Right lobe of liver (tissue), 6 donors: ENCODE measurements around the gene PSMD3. TPM values are rescaled to one million over a fixed set of nuclear protein-coding genes. Genes with fewer than 3 reads are reported as not detected.
"Not testable (repeated sequence)": the region's sequence is repeated elsewhere in the genome, so short reads cannot be mapped to it uniquely, and the experiment has no call there.

Source experiments
- ATAC-seq, 4 donors: fragments of 200-7000 bp; cut with Tn5 transposase; one replicate each; pipeline ENCODE4 v1.9.1; 2020; ENCODE audit warnings: mild to moderate bottlenecking in 4 of 4, moderate library complexity in 4 of 4
- DNase-seq, 3 donors: peaks; one replicate each; pipeline ENCODE4 v3.0.0-alpha.2; 2020
- H3K27ac ChIP-seq, 3 donors: fragments of 200-600 bp; one replicate each; pipeline ENCODE4 v1.8.0; 2022
- H3K27me3 ChIP-seq, 2 donors: fragments of 200-600 bp; one replicate each; pipeline ENCODE4 v1.8.0; 2022
- H3K36me3 ChIP-seq, 4 donors: fragments of 200-600 bp; sonication (generic) in 1 of 4; one replicate each; pipeline versions ENCODE4 v1.5.1 to v1.8.0; 2017 to 2022; ENCODE audit warnings: control low read depth in 1 of 4
- H3K4me1 ChIP-seq, 4 donors: fragments of 200-600 bp; sonication (generic) in 1 of 4; one replicate each; pipeline versions ENCODE4 v1.5.1 to v1.8.0; 2017 to 2022; ENCODE audit warnings: control low read depth in 1 of 4
- H3K4me3 ChIP-seq, 3 donors: fragments of 200-600 bp; one replicate each; pipeline ENCODE4 v1.8.0; 2022
- H3K9me3 ChIP-seq, 4 donors: fragments of 200-600 bp; sonication (generic) in 1 of 4; one replicate each; pipeline versions ENCODE4 v1.5.1 to v1.8.0; 2017 to 2022; ENCODE audit warnings: control low read depth in 1 of 4
- CTCF ChIP-seq, 4 donors: fragments of 200-600 bp in 3 of 4; fragments of 450-650 bp in 1 of 4; IDR thresholded peaks; one replicate each; pipeline versions ENCODE4 v1.5.1 to v1.8.0; 2016 to 2022; ENCODE audit warnings: antibody characterized with exemption in 4 of 4, mild to moderate bottlenecking in 2 of 4
- POLR2A ChIP-seq: fragments of 450-650 bp; IDR thresholded peaks from one replicate; pipeline ENCODE4 v1.6.1; 2017; ENCODE audit warnings: antibody characterized with exemption, mild to moderate bottlenecking
- WGBS: methylation state at CpG from one replicate; pipeline ENCODE4 v1.1.6; 2018; ENCODE audit warnings: low coverage, low lambda C conversion rate; ENCODE audit not compliant: insufficient coverage; ENCODE audit errors: missing lambda C conversion rate; 5-methylcytosine and 5-hydroxymethylcytosine counted together
- intact Hi-C, 2 donors: fragments of 100-400 bp; cut with DNase I; formaldehyde crosslinking; loops; one replicate each; pipeline versions ENCODE4 v1.11.2 to v1.14.1; 2022
- total RNA-seq, 6 experiments: library from RNA; depleted of rRNA in 2 of 6; stranded (reverse); fragments of >200 nt in 2 of 6; fragmentation: NEBNext Ultra II Directional in 3 of 6; extraction: Animal tissue kit (Norgen Biotek cat#: 25700) in 3 of 6; gene quantifications; one replicate each; pipeline versions ENCODE4 v1.1.0 to v1.2.4, GENCODE V29; 2016 to 2023
- donor health status: DM: no; HTN: yes; CAD: no.
- donor health status: DM: no; HTN: no; CAD: no.
- donor health status: DM: no; HTN: no; CAD: no.
- donor health status: DM: no; HTN: yes; CAD: no.
- donor health status: DM: no; HTN: yes; CAD: no.

Gene PSMD3
- total RNA-seq, 6 experiments from 2014 or later, result 58.3 to 85.3 (median 67.4) TPM

GRCh38 chr17:39943702-39944392 is 36.8 kb upstream of the PSMD3 start:
- DNase-seq (peak; percentile 76 to 96 (median 95)), ATAC-seq (peak; percentile 81 to 95 (median 92))
- Histone ChIP-seq H3K27ac (peak overlapping the region in 2 of 3 donors; percentile 58), H3K36me3 (no peaks in the 10 kb centered on the region), H3K4me3 (peak overlapping the region in 2 of 3 donors; percentile 33 to 43), H3K27me3 (no peaks in the 10 kb centered on the region), H3K9me3 (no peaks in the 10 kb centered on the region), H3K4me1 (peaks cover 0 to 8% (median 0%) of the 10 kb centered on the region in 4 donors)
- TF ChIP-seq CTCF (IDR thresholded peaks at IDR 0.05) (no peak), POLR2A (no peak)
- intact Hi-C loops, result no loop called here
- 30% methylated on average over 9 of the region's 14 CpGs for WGBS

- no peak for TF ChIP-seq CTCF (IDR thresholded peaks at IDR 0.05)
- no peak for TF ChIP-seq POLR2A
- intact Hi-C loops, result no loop called here
- no peaks in the 10 kb centered on the region for H3K9me3 ChIP-seq
- WGBS, result no CpG with 5 or more reads among the region's 16 CpGs
- no peak for DNase-seq
- no peaks in the 10 kb centered on the region for H3K36me3 ChIP-seq
- H3K4me1 ChIP-seq, result peaks cover 0 to 8% (median 0%) of the 10 kb centered on the region in 4 donors
- H3K27me3 ChIP-seq, result no peaks in the 10 kb centered on the region
- ATAC-seq, result peak in 1 of 4 donors; percentile 4
- H3K27ac ChIP-seq, result peak overlapping the region in 2 of 3 donors; percentile 58
- H3K4me3 ChIP-seq, result peak overlapping the region in 2 of 3 donors; percentile 33 to 43
These were observed 36.3 kb upstream of the PSMD3 start for GRCh38 chr17:39944393-39944711.

GRCh38 chr17:39946551-39947330 is 33.9 kb upstream of the PSMD3 start:
- no peak overlapping the region for H3K27ac ChIP-seq

GRCh38 chr17:39948489-39948828 is 32.1 kb upstream of the PSMD3 start:
- H3K27me3 ChIP-seq, H3K4me3 ChIP-seq, intact Hi-C loops, DNase-seq, H3K27ac ChIP-seq, H3K9me3 ChIP-seq, H3K36me3 ChIP-seq, ATAC-seq: not testable (repeated sequence)
- H3K4me1 ChIP-seq, result peaks cover 0 to 28% (median 5%) of the 10 kb centered on the region in 4 donors
- 40% methylated on average over 3 of the region's 5 CpGs for WGBS

More at GRCh38 chr17:39946551-39947330, 33.9 kb upstream of the PSMD3 start:
- peaks cover 0 to 23% (median 5%) of the 10 kb centered on the region in 4 donors for H3K4me1 ChIP-seq
- TF ChIP-seq CTCF (IDR thresholded peaks at IDR 0.05) (no peak), POLR2A (no peak)
- no peaks in the 10 kb centered on the region for H3K27me3 ChIP-seq
- ATAC-seq, result no peak
- intact Hi-C loops, result no loop called here
- no peak for DNase-seq
- no peaks in the 10 kb centered on the region for H3K9me3 ChIP-seq
- 100% methylated on average over 1 of the region's 15 CpGs for WGBS
- H3K4me3 ChIP-seq, result no peak overlapping the region
- H3K36me3 ChIP-seq, result no peaks in the 10 kb centered on the region

- H3K27me3 ChIP-seq, result no peaks in the 10 kb centered on the region
- WGBS, result 80% methylated on average over 2 of the region's 2 CpGs
- peaks cover 0 to 23% (median 5%) of the 10 kb centered on the region in 4 donors for H3K4me1 ChIP-seq
- no peak for TF ChIP-seq CTCF (IDR thresholded peaks at IDR 0.05)
- no peak for TF ChIP-seq POLR2A
- intact Hi-C loops, result no loop called here
- H3K36me3 ChIP-seq, result no peaks in the 10 kb centered on the region
- ATAC-seq, result no peak
- no peak overlapping the region for H3K4me3 ChIP-seq
- no peak overlapping the region for H3K27ac ChIP-seq
- no peak for DNase-seq
- H3K9me3 ChIP-seq, result no peaks in the 10 kb centered on the region
These were observed 31.6 kb upstream of the PSMD3 start for GRCh38 chr17:39949028-39949427.
